Ascending aorta (tissue), 2 donors: ENCODE results near the gene C15orf40. TPM values are rescaled to one million over a fixed set of nuclear protein-coding genes. Genes with fewer than 3 reads are reported as not detected.

ENCODE experiments used
- DNase-seq, 2 donors: peaks; one replicate each; pipeline ENCODE4 v3.0.0-alpha.2; 2019; ENCODE audit warnings: low spot score in 2 of 2
- H3K27ac ChIP-seq, 2 donors: fragments of 200-600 bp; sonication (generic); one replicate each; pipeline ENCODE4 v1.5.1; 2016 to 2017; ENCODE audit warnings: mild to moderate bottlenecking in 1 of 2
- H3K27me3 ChIP-seq: fragments of 200-600 bp; sonication (generic); one replicate; pipeline ENCODE4 v1.5.1; 2017
- H3K36me3 ChIP-seq, 2 donors: fragments of 200-600 bp; sonication (generic); one replicate each; pipeline ENCODE4 v1.5.1; 2016
- H3K4me1 ChIP-seq, 2 donors: fragments of 200-600 bp; sonication (generic); one replicate each; pipeline ENCODE4 v1.5.1; 2016 to 2017; ENCODE audit warnings: mild to moderate bottlenecking in 1 of 2
- H3K4me3 ChIP-seq, 2 donors: fragments of 200-600 bp; sonication (generic); one replicate each; pipeline ENCODE4 v1.5.1; 2016 to 2017; ENCODE audit warnings: mild to moderate bottlenecking in 1 of 2
- H3K9me3 ChIP-seq, 2 donors: fragments of 200-600 bp; sonication (generic); one replicate each; pipeline ENCODE4 v1.5.1; 2016
- intact Hi-C: fragments of 100-400 bp; cut with DNase I; formaldehyde crosslinking; loops from one replicate; pipeline ENCODE4 v1.15.1; 2023
- total RNA-seq: library from RNA; depleted of rRNA; stranded (reverse); fragments of >200 nt; gene quantifications from one replicate; pipeline ENCODE4 v1.1.0, GENCODE V29; 2016
- TF ChIP-seq, protein P1 (sequence below), 3 experiments: fragments of 200-600 bp in 2 of 3; fragments of 450-650 bp in 1 of 3; sonication (generic) in 2 of 3; IDR thresholded peaks; one replicate each; pipeline ENCODE4 v1.5.1; 2016 to 2019; ENCODE audit warnings: antibody characterized with exemption in 3 of 3, mild to moderate bottlenecking in 1 of 3, moderate library complexity in 1 of 3

C15orf40 gene
- total RNA-seq, 1 donor from 2014 or later, result 1.3 TPM

DNA sequence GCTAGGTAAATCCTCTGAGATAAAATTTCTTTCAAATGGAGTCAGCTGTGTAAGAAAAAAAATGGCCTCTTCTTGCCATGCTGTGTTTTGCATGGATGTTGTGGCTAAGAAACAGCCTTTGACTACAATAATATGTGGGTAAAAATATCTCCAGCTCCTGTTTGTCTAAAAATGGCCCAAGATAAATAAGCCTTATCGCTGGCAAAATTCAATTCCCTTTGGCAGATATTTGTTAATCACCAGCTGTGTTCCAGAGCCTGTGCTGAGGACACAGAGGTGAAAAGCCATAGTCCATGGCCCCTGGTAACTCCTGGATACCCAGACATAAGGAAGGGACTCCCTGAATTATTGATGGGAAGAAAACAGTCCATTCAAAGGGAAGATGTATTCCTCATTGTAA, 40.7 kb downstream of the C15orf40 start:
- no peak for DNase-seq
- no peaks in the 10 kb centered on the region for H3K9me3 ChIP-seq
- TF ChIP-seq, protein P1, sequence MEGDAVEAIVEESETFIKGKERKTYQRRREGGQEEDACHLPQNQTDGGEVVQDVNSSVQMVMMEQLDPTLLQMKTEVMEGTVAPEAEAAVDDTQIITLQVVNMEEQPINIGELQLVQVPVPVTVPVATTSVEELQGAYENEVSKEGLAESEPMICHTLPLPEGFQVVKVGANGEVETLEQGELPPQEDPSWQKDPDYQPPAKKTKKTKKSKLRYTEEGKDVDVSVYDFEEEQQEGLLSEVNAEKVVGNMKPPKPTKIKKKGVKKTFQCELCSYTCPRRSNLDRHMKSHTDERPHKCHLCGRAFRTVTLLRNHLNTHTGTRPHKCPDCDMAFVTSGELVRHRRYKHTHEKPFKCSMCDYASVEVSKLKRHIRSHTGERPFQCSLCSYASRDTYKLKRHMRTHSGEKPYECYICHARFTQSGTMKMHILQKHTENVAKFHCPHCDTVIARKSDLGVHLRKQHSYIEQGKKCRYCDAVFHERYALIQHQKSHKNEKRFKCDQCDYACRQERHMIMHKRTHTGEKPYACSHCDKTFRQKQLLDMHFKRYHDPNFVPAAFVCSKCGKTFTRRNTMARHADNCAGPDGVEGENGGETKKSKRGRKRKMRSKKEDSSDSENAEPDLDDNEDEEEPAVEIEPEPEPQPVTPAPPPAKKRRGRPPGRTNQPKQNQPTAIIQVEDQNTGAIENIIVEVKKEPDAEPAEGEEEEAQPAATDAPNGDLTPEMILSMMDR (IDR thresholded peaks at IDR 0.05), result no peak
- intact Hi-C loops, result no loop called here
- no peaks in the 10 kb centered on the region for H3K27me3 ChIP-seq
- no peaks in the 10 kb centered on the region for H3K4me1 ChIP-seq
- H3K4me3 ChIP-seq, result no peak overlapping the region
- no peaks in the 10 kb centered on the region for H3K36me3 ChIP-seq
- H3K27ac ChIP-seq, result no peak overlapping the region

DNA sequence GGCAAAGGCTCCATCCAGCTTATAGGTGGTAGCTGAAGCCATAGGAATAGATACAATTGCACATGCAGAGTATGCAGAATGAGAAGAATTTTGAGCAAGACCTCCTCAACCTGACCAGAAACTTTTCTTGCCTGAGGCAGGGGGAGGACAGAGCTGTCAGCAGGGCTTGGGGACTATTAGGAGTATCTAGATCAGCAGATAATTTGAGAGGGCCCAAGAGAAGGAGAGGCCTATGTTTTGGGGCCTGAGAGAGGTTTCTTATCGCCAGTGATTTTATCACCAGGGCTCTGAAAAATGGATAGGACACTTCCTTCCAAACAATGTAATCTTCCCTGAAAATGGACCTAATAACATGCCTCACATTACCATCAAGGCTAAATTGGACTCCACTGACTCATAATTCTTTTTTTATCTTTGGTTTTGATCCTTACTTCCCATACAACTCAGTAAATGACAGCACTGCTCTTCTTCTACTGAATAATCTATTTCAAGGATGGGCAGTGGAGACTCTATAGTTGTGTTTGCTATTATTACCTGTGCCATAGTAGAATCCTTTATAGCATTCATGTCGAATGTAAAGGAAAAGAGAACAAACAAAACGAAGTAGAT, 41.3 kb downstream of the C15orf40 start:
- DNase-seq, result no peak
- H3K4me3 ChIP-seq, result no peak overlapping the region
- no peaks in the 10 kb centered on the region for H3K36me3 ChIP-seq
- H3K4me1 ChIP-seq, result no peaks in the 10 kb centered on the region
- intact Hi-C loops, result no loop called here
- H3K27me3 ChIP-seq, result no peaks in the 10 kb centered on the region
- no peaks in the 10 kb centered on the region for H3K9me3 ChIP-seq
- TF ChIP-seq, protein P1 (IDR thresholded peaks at IDR 0.05), result no peak
- no peak overlapping the region for H3K27ac ChIP-seq

DNA sequence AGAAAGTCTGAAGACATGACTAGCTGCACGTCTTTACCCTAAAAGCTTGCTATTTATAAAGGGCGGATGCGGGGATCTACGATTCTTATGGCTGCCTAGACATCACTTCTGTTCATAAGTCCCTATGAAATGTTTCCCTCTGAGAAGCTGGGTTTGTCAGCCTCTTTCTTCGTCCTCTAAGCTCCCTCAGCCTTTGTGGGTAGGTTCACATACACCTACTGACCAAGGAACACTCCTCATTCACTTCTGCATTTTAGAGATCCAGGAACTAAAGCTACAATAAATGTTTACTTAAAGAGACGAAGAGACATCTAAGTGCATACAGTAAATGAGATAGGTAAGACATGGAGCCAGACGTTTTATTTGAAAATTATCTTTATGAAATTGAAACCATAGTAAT, 42.1 kb downstream of the C15orf40 start:
- TF ChIP-seq, protein P1 (IDR thresholded peaks at IDR 0.05), result no peak
- no peak overlapping the region for H3K4me3 ChIP-seq
- H3K36me3 ChIP-seq, result no peaks in the 10 kb centered on the region
- intact Hi-C loops, result no loop called here
- H3K27me3 ChIP-seq, result no peaks in the 10 kb centered on the region
- H3K4me1 ChIP-seq, result no peaks in the 10 kb centered on the region
- H3K9me3 ChIP-seq, result no peaks in the 10 kb centered on the region
- no peak for DNase-seq
- H3K27ac ChIP-seq, result no peak overlapping the region

DNA sequence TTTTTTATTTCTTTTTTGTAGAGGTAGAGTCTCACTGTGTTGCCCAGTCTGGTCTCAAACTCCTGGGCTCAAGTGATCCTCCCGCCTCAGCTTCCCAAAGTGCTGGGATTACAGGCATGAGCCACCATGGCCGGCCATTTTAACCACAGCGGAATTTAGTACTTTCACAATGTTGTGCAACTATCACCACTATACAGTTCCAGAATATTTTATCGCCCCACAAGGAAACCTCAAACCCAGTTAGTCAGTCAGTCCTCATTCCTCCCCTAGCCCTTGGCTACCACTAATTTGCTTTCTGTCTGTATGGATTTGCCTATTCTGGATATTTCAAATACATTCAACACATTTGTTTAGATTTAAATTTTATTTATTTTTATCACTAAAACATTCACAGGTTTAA, 43.4 kb downstream of the C15orf40 start:
- H3K36me3 ChIP-seq, result no peaks in the 10 kb centered on the region
- H3K27me3 ChIP-seq, result no peaks in the 10 kb centered on the region
- TF ChIP-seq, protein P1 (IDR thresholded peaks at IDR 0.05), result no peak
- intact Hi-C loops, result no loop called here
- H3K4me3 ChIP-seq, result no peak overlapping the region
- H3K9me3 ChIP-seq, result no peaks in the 10 kb centered on the region
- H3K4me1 ChIP-seq, result no peaks in the 10 kb centered on the region
- no peak overlapping the region for H3K27ac ChIP-seq
- no peak for DNase-seq

DNA sequence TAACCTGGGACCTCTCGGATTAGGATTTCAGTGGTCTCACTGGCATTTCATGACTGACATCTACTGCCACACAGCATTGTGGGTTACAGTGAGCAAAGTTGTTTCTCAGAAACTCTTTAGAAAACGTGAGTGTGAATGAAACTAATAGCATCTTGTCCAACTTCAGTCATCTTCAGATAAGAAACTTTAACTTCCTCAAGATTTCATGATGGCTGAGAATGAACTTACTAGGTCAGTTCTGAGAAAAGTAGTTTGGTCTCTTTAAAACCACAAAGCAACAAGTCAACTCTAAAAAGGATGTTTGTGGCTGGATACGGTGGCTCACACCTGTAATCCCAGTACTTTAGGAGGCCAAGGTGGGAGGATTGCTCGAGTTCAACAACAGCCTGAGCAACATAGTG, 44.8 kb downstream of the C15orf40 start:
- no peak overlapping the region for H3K4me3 ChIP-seq
- intact Hi-C loops, result no loop called here
- no peak overlapping the region for H3K27ac ChIP-seq
- H3K4me1 ChIP-seq, result no peaks in the 10 kb centered on the region
- no peaks in the 10 kb centered on the region for H3K27me3 ChIP-seq
- no peaks in the 10 kb centered on the region for H3K36me3 ChIP-seq
- DNase-seq, result no peak
- TF ChIP-seq, protein P1 (IDR thresholded peaks at IDR 0.05), result no peak
- H3K9me3 ChIP-seq, result no peaks in the 10 kb centered on the region

DNA sequence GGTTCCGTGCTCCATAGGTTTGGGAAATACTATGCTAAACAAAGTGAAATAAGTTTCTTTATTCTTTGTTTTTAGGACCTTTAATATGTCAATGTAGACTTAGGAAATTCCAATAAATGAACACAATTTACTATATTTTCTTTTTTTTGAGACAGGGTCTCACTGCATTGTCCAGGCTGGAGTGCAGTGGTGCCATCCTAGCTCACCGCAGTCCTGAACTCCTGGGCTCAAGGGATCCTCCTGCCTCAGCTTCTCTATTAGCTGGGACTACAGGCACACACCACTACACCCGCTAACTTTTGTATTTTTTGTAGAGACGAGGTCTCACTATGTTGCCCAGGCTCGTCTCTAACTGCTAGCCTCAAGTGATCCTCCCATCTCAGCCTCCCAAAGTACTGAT, 46.5 kb downstream of the C15orf40 start:
- DNase-seq, result no peak

More for the DNA sequence above, 46.5 kb downstream of the C15orf40 start:
- intact Hi-C loops, result no loop called here
- H3K4me3 ChIP-seq, result no peak overlapping the region
- H3K9me3 ChIP-seq, result no peaks in the 10 kb centered on the region
- no peaks in the 10 kb centered on the region for H3K27me3 ChIP-seq
- H3K27ac ChIP-seq, result no peak overlapping the region
- TF ChIP-seq, protein P1 (IDR thresholded peaks at IDR 0.05), result no peak
- H3K4me1 ChIP-seq, result no peaks in the 10 kb centered on the region
- no peaks in the 10 kb centered on the region for H3K36me3 ChIP-seq
